Stimulated activated CD8-positive, alpha-beta memory T cell treated with anti-CD3 and anti-CD28 coated beads, Interleukin-7, amount 100 ng/mL, for 1 hour (primary cell): Measurements from ENCODE around the gene MYOZ3.

ENCODE experiments used
- DNase-seq, 2 donors: peaks; one replicate each; pipeline ENCODE4 v3.0.0-alpha.2; 2020; ENCODE audit warnings: low read depth in 2 of 2

The MYOZ3 gene

DNA sequence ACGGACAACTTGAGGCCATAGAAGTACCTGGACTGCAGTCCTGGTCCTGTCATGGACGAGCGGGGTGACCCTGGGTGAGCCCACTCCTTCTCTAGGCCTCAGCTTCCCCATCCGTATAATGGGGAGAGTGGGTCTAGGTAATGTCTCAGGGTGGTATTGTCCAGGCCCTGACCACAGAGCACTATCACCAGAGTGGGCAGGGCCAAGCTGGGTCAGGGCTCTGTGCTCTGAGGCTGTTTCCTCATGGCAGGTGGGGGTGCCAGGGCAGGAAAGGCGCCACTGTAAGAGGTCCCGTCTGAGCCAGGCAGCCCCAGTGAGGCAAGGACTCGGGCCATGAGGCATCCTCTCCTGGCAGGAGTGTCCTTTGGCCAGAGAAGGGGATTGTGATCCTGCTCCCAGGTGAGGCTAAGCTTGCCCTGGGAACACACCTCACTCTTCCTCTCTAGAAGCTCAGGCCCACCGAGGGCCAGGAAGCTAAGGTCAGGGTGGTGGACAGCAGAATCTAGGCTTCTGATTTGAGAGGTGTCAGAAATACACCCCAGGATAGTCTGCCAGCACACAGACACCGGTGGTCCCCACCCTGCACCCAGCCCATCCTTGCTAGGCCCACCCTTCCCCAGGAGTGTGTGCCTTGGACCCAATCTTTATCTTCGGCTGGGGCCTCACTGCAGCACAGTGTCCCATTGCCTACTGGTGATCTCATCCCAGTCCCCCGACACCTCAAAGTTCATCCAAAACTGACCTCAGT is 1.5 kb upstream of the MYOZ3 start:
- no peak for DNase-seq

DNA sequence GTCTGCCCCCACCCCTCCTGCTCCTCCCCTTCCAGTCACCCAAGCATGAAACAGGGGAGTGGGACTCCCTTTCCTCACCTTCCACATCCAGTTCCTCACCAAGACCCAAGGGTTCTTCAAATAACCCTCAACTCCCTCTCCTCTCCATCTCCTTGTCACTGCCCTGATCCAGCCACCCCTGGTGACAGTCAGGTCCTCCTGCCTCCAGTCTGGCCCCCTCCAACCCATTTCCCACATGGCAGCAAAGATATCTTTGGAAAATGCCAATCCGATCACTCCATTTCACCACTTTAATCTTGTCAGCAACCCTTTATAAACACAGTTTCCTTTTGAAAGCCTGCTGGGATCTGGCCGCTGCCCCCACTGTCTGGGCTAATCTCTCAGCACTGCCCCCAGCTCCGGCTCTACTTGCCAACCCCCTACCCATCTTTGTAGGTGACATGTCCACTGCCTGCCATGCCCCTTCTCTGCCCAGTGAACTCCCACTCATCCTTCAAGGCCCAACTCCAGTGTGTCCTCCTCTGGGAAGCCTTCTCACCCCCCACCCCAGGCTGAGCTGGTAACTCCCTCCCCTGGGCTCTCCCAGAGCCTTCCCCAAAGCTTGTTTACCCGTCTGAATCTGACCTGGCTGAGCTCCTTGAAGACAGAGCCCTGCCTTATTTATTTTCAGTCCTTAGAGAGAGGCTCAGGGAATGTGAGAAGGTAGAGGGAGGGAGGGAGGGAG is 781 bp upstream of the MYOZ3 start:
- DNase-seq: no peak

DNA sequence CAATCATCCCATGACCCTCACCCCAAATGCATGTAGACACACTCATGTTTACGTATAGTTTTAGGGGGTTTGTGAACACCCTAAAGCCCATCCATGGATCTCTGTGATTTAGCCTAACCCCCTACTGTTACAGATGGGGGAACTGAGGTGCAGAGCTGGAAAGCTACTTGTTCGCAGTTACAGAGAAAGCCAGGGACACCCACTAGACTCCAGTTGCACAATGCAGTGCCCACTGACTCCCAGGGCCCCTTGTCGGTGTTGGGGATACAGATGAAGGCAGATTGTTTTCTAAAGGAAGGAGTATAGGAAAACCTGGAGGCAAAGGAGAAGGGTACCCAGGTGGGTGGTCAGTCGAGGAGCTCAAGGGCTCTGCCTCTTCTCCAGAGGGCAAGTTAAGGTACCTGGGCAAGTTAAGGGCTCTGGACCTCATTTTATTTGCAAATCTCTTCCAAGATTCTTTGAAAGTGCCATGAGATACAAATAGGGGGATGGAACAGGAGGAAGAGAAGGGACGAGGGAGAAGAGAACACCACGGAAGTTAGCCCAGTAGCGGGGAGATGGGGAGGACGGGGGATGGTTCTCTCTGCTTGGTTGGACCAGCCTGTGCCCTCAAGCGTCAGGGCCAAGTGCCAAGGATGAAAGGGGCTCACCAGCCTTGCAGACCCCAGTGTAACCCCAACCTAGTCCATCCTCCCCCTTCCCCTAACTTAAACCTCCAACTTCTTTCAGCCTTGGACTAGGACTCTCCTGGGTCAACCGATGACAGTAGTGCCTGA is 958 bp downstream of the MYOZ3 start:
- DNase-seq: no peak

DNA sequence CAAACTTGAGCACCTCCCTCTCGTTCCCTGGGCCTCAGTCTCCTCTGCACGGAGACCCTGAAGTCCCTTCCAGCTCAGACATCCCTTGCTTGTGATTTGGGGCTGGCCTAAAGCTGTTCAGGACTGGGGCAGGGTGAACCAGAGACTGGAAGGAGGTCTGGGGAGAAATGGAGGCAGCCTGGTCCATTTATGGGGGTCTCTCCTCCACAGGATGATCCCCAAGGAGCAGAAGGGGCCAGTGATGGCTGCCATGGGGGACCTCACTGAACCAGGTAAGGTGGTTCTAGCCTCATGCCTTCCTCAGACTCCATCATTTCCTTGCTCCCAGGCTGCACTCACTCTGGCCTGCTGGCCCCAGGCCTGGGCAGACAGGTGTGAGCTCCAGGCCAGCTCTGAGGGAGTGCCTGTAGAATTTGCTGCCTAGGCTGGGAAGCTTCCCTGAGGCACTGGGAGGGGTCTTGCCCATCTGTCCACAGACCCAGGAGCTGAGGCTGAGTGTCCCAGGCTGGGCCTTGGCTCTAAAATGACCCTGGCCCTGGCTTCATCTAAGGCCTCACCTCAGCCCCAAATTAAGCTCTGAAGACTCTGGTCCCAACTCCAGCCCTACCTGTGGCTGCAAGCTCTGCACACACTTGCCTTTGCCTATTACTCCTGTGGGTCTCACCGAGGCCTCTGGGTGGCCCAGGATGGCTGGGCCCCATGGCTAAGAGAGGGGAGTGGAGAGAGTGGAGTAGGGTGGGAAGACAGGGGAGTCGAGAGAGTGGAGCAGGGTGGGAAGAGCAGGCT is 1.9 kb downstream of the MYOZ3 start:
- no peak for DNase-seq

DNA sequence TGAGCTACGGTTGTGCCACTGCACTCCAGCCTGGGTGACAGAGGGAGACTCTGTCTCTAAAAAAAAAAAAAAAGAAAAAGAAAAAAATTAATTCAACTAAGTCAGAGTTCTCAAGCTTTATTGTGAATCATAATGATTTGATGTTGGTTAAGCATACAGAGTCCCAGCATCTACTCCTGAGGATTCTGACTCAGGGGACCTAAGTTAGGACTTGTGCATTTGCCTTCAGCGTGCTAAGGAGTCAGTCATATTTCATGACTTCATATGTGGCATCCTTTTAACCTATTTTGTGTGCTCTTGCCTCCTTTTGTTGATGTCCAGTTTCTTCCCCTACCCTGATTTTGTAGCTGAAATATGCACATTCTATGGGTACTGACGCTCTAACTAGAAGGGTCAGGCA is 2.9 kb downstream of the MYOZ3 start:
- no peak for DNase-seq

DNA sequence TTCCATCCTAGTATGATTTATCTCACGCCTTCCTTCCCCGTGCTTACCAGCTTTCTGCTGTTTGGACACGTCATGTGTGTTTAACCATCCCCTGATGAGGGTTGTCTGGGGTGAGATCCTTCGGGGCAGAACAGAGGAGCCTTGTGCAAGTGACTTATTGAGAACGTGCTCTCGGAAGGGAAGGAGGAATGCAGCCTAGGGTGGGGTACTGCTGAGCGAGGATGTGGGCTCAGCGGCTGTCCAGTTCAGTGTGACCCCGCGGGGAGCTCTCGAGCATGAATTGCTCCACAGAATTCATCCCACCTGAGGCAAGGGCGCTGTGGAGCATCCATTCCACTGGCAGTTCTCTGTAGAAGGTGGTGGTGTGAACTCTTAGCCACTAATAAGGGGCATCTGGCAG is 4.0 kb downstream of the MYOZ3 start:
- DNase-seq: no peak

DNA sequence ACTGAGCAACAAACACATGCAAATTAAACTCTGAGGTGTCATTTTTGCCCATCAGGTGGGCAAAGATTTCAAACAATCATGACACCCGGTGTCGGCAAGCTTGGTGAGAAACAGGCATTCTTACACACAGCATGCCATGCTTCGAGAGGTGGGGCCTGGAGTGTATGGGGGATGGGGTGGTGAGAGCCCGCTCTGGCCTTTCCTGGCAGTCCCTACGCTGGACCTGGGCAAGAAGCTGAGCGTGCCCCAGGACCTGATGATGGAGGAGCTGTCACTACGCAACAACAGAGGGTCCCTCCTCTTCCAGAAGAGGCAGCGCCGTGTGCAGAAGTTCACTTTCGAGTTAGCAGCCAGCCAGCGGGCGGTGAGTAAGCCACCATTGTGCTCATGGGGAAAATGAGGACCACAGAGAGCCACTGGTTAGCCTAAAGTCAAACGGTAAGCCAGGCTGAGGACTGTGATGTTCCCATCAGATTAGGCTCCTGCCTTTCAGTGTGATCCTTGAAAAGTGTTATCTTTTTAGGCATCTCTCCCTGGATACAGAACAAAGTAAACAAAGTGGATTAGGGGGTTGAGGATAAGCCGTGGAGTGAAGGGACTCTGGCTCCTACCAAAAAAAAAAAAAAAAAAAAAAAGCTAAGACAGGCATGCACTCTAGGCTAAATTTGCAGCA is 9.4 kb downstream of the MYOZ3 start:
- no peak for DNase-seq

DNA sequence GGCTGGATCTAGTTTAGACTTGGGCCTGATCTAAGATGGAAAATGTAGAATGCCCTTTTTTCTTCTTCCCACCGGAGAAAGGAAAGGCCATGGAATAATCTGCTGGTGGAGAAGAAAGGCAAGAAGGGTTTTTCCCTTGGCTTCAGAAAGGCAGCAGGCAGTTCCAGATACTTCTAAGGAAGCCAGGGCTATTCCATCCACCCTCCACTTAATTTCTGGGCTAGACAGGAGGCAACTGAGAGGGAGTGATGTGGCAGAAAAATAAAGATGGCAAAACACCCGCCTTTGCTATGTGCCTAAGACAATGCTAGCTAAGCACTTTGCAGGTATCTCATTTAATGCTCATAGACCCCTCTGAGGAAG is 9.9 kb downstream of the MYOZ3 start:
- DNase-seq: no peak

DNA sequence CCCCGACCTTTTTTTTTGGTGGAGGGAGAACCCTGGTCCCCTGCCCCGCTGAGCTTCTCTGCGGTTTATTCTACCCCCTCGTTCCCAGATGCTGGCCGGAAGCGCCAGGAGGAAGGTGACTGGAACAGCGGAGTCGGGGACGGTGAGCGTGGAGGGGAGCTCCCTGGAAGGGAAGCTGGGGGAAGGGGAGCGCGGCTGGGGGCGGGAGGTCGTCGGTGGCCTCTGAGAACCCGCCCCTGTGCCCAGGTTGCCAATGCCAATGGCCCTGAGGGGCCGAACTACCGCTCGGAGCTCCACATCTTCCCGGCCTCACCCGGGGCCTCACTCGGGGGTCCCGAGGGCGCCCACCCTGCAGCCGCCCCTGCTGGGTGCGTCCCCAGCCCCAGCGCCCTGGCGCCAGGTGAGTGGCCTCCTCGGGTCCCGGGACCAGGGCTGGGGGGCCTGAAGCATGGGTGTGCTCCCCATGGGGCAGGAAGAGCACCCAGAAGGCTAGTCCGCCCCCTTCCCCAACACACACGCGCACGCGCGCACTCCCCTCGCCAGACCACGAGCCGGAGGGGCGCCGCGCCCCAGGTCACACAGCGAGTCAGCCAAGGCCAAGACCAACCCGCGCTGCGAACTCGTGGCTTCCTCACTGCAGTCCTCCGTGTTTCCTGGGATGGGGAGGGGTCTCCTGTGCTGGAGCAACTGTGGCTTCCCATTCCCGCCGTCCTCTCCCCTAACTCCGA is 10.6 kb downstream of the MYOZ3 start:
- DNase-seq: no peak

DNA sequence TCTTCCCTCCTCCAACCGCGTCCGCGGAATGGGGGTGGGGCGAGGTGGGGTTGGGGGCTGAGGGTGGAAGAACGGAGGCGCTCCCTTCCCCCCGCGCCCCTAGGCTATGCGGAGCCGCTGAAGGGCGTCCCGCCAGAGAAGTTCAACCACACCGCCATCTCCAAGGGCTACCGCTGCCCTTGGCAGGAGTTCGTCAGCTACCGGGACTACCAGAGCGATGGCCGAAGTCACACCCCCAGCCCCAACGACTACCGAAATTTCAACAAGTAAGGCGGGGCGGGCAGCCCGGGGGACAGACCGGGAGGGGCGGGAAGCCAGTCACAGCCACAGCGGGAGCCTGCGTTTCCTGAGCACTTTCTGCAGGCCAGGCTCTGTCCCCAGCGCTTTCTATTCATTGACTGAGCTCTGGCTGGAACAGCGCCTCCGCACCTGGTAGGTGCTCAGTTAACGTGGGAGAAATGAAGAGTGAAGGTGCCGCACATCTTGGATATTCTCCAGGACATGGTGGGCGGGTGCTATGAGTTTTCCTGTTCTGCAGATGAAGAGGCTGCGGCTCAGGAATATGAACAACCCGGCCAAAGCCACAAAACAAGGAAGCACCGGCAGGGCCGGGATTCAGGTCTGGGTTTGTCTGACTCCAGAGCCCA is 11.3 kb downstream of the MYOZ3 start:
- DNase-seq: no peak

DNA sequence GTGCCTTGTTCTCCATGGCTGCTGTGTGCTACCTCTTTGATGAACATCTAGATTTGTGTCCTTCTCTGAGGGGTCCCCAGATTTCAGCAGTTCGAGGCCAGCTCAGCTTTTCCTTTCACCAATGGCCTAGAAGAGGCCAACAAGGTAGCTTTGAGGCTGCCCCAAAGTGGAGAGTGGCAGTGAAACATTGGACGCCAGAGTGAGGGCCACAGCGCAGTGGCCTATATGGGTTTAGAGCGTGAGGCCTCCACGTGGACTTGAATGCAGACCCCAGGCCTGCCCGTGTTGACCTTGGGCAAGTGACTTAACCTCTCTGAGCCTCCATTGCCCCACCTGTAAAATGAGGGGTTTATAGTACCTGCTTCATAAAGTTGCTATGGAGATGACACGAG is 11.8 kb downstream of the MYOZ3 start:
- DNase-seq: no peak

DNA sequence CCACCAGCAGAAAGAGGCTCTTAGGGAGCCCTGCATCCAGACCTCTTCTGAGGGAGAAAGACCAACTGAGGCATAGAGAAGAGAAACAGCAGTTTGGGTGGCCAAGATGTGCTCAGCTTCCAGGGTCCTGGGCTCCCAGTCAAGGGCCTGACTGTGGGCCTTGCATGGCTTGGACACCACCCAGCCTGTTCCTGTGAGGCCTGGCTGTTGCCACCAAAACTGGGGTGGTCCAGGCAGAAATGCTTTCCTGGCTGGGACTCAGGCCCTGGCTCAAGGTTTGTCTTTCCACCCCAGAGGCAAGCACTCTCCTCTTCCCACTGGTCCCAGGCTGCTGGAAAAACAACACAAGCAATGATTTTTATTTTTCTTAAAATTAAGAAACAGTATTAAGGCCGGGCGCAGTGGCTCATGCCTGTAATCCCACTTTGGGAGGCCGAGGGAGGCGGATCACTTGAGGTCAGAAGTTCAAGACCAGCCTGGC is 13.3 kb downstream of the MYOZ3 start:
- no peak for DNase-seq

DNA sequence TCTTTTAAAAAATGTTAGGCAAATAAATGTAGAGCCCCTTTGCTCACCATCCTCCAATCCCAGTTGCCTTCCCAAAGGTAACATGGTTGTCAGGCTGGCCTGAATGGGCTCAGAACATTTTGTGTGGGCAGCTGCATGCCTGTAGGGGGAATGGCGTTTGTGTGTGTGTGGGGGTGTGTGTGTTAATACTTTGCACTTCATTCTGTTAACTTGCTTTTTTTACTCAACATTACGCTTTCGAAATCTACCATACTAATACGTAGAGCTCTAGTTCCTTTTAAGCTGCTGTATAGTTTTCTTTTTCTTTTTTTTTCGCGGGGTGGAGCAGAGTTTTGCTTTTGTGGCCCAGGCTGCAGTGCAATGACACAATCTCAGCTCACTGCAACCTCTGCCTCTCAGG is 14.0 kb downstream of the MYOZ3 start:
- DNase-seq: no peak

DNA sequence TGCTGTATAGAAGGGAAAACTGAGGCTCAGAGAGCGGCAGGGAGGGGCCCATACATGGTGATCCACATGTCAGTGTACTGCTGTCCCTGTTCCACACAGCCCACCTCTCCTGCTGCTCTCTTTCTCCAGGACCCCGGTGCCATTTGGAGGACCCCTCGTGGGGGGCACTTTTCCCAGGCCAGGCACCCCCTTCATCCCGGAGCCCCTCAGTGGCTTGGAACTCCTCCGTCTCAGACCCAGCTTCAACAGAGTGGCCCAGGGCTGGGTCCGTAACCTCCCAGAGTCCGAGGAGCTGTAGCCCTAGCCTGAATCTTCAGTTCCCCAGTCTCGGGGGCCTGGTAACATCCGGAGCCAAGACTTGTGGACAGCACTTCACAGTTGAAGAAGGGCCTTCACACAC is 15.5 kb downstream of the MYOZ3 start:
- no peak for DNase-seq

DNA sequence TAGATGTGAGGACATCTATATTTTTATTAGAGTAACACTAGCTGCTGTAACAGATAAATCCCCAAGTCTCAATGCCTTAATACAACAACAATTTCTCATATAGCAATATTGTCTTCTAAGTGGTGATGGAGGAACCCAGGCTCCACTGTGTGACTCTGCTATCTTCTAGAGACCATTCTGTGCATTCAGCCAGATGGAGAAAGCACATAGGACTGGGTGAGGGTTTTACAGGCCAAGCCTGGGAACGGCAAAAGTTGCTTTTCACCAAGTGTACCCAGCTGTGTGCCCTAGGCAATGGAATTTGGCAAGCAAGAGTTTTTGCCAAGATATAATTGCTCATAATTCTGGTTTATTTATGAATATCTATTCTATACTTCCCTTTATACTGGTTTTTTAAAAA is 28.1 kb downstream of the MYOZ3 start:
- no peak for DNase-seq

DNA sequence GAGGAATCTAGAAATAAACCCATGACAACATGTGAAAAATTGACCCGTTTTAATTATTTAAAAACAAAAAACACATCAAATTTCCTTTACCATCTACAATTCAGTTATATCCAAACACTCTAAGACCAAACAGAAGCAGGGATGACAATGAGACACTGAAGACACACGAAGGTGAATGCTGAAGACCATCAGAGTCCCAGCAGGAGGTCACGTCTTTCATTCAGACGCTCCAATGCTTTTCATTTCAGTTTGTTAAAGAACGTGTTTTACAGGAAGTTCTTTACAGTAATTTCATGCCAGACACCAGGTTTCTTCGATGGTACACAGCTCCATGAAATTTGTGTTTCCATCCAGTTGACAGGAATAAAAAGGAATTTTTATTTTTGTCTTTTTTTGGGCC is 29.7 kb downstream of the MYOZ3 start:
- DNase-seq: no peak

DNA sequence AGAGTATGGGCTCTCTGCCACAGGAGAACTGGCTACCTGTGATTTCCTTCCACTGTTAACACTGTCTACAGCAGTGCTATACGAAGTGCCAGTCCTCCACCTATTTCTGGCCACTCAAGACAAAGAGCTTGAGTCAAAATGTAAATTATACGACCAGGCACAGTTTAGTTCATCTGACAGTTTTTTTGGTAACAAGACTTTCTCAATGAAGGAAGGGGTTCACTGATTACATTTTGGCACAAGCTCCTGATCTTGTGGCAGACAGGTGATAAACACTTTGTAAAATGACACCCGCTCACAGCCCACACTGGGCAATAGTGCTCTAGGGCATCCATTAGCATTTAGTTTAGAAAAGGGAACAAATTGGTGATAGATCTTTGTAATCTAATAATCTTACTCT is 31.2 kb downstream of the MYOZ3 start:
- no peak for DNase-seq

DNA sequence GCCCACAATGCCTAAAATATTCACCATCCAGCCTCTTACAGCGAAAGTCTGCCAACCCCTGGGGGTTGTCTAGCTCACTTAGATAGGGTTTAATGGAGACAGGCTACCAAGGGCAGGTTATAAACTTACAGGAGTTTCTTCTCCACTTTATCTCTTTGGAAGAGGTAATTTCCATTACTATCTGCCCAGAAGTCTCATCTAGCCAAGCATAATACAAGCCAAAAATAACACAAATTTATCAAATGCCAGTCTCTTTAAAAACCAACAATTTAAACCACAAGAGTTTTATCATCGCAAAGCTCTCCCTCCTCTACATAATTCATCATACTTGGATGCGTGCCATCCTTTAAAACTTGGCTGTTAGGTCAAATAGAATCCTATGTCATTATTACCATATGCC is 33.6 kb downstream of the MYOZ3 start:
- DNase-seq: no peak

DNA sequence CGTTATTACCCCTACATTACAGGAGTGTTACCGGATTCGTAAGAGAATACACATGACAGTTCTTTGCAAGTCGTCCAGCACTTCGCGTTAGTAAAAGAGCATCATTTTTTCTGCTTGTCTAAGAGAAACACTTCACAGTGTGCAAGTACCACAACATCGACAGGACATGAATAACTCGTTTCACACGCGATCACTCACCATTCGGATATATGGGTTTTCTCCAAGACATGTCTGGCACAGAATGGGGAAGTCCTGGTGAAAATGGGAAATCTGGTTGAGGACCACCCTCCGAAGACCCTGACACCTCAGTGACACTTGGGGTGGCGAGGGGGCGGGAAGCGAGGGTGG is 39.2 kb downstream of the MYOZ3 start:
- no peak for DNase-seq
